ENCODE data around the gene SLCO1A2. TPM values are rescaled to one million over a fixed set of nuclear protein-coding genes. Genes with fewer than 3 reads are reported as not detected.

The SLCO1A2 gene
- total RNA-seq, 1 donor from 2014 or later = not detected

Other genes with a start within 250 kb of the SLCO1A2 start
- gene SLCO1B1, start 203.7 kb downstream of the SLCO1A2 start, total RNA-seq = 0.12 TPM
- not detected for gene IAPP, start 38.0 kb upstream of the SLCO1A2 start, total RNA-seq
- gene PYROXD1, start 102.7 kb upstream of the SLCO1A2 start, total RNA-seq = 26.4 TPM
- gene RECQL, start 166.7 kb upstream of the SLCO1A2 start, total RNA-seq = 27.1 TPM
- gene GOLT1B, start 166.9 kb upstream of the SLCO1A2 start, total RNA-seq = 32.1 TPM
- gene SPX, start 191.4 kb upstream of the SLCO1A2 start, total RNA-seq = 0.29 TPM